Testis (tissue), 2 donors: Measurements from ENCODE around the gene PABPC3.

Source experiments
- CTCF ChIP-seq, 3 experiments: fragments of 450-650 bp in 2 of 3; fragments of 200-600 bp in 1 of 3; sonication (generic) in 1 of 3; IDR thresholded peaks; one replicate each; pipeline ENCODE4 v1.5.1; 2016 to 2019; ENCODE audit warnings: antibody characterized with exemption in 3 of 3, mild to moderate bottlenecking in 2 of 3, moderate library complexity in 1 of 3
- POLR2A ChIP-seq: fragments of 450-650 bp; IDR thresholded peaks from one replicate; pipeline ENCODE4 v1.6.1; 2017; ENCODE audit warnings: antibody characterized with exemption, mild to moderate bottlenecking, moderate library complexity

- TF ChIP-seq CTCF (IDR thresholded peaks at IDR 0.05) (no peak), POLR2A (no peak)
Measured at GRCh38 chr13:25103711-25104110, 7.8 kb downstream of the PABPC3 start.
